HEK293 (cell line): Measurements from ENCODE around the gene GALNTL6.

Experiments
- TF ChIP-seq, protein P1 (sequence below): fragments of 450-650 bp; formaldehyde crosslinking; IDR thresholded peaks from 2 replicates; pipeline ENCODE4 v1.5.1; 2016; ENCODE audit warnings: missing biosample characterization, missing genetic modification characterization, low read depth
- TF ChIP-seq, protein P2 (sequence below): fragments of 450-650 bp; formaldehyde crosslinking; IDR thresholded peaks from 2 replicates; pipeline ENCODE4 v1.5.1; 2016; ENCODE audit warnings: missing biosample characterization, missing genetic modification characterization

DNA sequence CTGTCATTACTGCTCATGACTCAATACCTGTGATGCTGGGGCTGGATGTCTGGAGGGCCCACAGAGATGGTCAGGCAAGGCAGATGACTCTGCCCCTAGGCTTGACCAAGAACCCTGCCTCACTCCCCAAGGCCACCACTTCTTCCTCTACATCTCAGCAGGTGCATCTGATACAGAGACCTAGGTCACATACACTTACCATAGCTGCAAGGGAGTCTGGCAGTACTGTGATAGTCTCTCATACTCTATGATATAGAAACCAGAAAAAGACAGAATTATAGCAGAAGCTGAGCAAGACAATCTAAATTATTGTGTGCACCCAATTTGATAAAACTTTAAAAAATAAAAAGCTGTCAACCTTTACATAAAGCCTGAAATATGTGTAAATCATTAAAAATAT is 878.3 kb downstream of the GALNTL6 start:
- TF ChIP-seq, protein P1, sequence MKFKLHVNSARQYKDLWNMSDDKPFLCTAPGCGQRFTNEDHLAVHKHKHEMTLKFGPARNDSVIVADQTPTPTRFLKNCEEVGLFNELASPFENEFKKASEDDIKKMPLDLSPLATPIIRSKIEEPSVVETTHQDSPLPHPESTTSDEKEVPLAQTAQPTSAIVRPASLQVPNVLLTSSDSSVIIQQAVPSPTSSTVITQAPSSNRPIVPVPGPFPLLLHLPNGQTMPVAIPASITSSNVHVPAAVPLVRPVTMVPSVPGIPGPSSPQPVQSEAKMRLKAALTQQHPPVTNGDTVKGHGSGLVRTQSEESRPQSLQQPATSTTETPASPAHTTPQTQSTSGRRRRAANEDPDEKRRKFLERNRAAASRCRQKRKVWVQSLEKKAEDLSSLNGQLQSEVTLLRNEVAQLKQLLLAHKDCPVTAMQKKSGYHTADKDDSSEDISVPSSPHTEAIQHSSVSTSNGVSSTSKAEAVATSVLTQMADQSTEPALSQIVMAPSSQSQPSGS = no peak
- TF ChIP-seq, protein P2, sequence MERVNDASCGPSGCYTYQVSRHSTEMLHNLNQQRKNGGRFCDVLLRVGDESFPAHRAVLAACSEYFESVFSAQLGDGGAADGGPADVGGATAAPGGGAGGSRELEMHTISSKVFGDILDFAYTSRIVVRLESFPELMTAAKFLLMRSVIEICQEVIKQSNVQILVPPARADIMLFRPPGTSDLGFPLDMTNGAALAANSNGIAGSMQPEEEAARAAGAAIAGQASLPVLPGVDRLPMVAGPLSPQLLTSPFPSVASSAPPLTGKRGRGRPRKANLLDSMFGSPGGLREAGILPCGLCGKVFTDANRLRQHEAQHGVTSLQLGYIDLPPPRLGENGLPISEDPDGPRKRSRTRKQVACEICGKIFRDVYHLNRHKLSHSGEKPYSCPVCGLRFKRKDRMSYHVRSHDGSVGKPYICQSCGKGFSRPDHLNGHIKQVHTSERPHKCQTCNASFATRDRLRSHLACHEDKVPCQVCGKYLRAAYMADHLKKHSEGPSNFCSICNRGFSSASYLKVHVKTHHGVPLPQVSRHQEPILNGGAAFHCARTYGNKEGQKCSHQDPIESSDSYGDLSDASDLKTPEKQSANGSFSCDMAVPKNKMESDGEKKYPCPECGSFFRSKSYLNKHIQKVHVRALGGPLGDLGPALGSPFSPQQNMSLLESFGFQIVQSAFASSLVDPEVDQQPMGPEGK (tag by site-specific recombination) = no peak
